Skin epidermis (tissue), 12 donors: Measurements from ENCODE around the gene CARS2.
"Not testable (repeated sequence)": the region's sequence is repeated elsewhere in the genome, so short reads cannot be mapped to it uniquely, and the experiment has no call there.

ENCODE experiments used
- H3K27ac ChIP-seq, 21 experiments: fragments of 200-600 bp; sonication (generic) in 11 of 21; one replicate each; pipeline ENCODE4 v1.5.0; 2020; ENCODE audit warnings: mild to moderate bottlenecking in 3 of 21, inconsistent platforms in 2 of 21, moderate library complexity in 2 of 21
- H3K4me3 ChIP-seq, 7 experiments: fragments of 200-600 bp; sonication (generic) in 2 of 7; one replicate each; pipeline ENCODE4 v1.5.0; 2020; ENCODE audit warnings: inconsistent platforms in 2 of 7, mild to moderate bottlenecking in 2 of 7, moderate library complexity in 1 of 7

The CARS2 gene

GRCh38 chr13:110712081-110712848 lies 6.3 kb upstream of the CARS2 start:
- H3K4me3 ChIP-seq: peak overlapping the region; percentile 70 to 99 (median 93)

GRCh38 chr13:110706570-110707372 lies 855 bp upstream of the CARS2 start:
- Histone ChIP-seq H3K4me3 (peak overlapping the region; percentile 62 to 85 (median 71)), H3K27ac (peak overlapping the region in 18 of 21 experiments; percentile 36 to 92 (median 86))

More at GRCh38 chr13:110712081-110712848, 6.3 kb upstream of the CARS2 start:
- H3K27ac ChIP-seq: peak overlapping the region; percentile 79 to 100 (median 98)

- peak overlapping the region; percentile 62 to 85 (median 71) for H3K4me3 ChIP-seq
- H3K27ac ChIP-seq: peak overlapping the region; percentile 69 to 92 (median 86)
Measured at GRCh38 chr13:110705356-110705825, 525 bp downstream of the CARS2 start.

DNA sequence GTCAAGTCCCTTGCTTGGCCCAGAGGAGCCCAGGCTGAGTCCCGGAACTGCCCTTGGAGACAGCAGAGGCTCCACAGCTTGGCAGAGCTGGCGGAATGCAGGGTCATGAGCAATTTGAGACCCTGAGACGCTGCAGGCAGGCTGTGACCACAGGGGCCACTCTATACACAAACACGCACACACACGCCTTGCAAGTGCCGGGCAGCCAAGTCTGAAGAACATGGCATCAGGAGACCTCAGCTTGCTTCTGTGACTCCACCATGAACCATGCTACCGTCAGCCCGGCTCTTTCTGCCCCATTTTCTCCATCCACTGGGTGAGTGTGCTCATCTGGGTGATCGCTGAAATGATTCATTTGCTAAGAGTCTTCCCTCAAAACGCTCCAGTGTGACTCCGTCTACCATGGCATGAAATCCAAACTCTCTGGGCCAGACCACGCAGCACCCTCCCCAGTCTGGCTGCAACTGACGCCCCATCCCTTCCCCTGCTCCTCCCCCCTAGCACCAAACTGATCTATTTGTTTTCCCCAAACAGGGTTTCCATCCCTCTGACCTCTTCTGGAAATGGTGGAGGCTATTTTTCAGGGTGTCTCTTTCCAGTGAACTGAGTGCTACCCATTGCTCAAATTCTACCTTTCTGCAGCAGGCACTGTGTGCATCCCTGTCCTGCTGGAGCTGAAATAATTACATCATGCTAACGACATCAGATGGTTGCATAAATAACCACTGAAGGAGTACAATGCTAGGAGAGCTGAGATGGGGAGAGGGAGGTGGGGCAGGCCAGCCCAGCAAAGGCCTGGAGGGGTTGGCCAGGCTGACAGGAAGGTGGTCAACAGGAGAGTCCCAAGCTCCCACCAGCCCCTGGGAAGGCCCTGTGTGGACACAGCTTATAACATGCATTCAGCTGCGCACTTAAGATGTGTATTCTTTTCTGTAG lies 3.1 kb downstream of the CARS2 start:
- Histone ChIP-seq H3K27ac (no peak overlapping the region), H3K4me3 (no peak overlapping the region)

DNA sequence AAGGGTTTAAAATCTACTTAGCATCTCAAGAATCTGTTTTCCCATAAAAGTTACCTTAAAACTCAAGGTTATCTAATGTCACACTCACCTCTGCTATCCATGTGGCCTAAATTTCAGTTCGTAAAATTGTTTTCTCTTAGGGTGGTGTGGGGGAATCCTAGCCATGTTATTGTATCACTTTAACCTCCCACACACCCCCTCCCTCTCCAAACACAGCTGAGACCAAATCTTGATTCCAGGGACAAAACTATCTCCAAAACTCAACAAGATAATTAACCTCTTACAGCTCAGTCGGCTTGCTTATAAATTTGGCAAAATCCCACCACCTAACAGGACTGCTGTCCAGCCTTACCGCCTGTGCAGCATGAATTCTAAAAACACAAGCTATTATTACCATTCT lies 3.8 kb downstream of the CARS2 start:
- H3K27ac ChIP-seq: no peak overlapping the region
- H3K4me3 ChIP-seq: no peak overlapping the region

DNA sequence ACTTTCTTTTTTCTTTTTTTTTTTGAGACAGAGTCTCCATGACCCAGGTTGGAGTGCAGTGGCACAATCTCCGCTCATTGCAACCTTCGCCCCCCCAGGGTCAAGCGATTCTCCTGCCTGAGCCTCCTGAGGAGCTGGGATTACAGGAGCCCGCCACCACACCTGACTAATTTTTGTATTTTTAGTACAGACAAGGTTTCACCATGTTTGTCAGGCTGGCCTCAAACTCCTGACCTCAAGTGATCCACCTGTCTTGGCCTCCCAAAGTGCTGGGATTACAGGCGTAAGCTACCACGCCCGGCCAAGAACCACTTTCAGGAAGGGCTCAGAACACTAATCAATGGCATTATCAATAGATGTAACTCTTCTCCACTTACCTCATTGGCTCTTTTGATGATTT lies 4.9 kb downstream of the CARS2 start:
- not testable (repeated sequence) for H3K27ac ChIP-seq, H3K4me3 ChIP-seq

GRCh38 chr13:110700641-110701040 lies 5.3 kb downstream of the CARS2 start:
- Histone ChIP-seq H3K27ac (no peak overlapping the region), H3K4me3 (no peak overlapping the region)

- H3K4me3 ChIP-seq: no peak overlapping the region
- no peak overlapping the region for H3K27ac ChIP-seq
Measured at GRCh38 chr13:110700186-110700585, 5.7 kb downstream of the CARS2 start.

GRCh38 chr13:110699148-110700145 lies 6.5 kb downstream of the CARS2 start:
- H3K27ac ChIP-seq: no peak overlapping the region
- H3K4me3 ChIP-seq: no peak overlapping the region

DNA sequence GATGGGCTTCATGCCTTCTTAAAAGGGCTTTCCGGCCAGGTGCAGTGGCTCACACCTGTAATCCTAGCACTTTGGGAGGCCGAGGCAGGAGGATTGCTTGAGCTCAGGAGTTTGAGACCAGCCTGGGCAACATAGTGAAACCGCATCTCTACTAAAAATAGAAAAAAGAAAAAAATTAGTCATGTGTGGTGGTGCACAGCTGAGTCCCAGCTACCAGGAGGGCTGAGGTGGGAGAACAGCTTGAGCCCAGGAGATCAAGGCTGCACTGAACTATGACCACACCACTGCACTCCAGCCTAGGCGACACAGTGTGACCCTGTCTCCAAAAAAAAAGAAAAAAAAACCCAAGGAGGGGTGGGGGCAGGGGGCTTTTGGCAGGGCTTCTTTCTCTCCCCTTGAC lies 7.2 kb downstream of the CARS2 start:
- Histone ChIP-seq H3K27ac (no peak overlapping the region), H3K4me3 (no peak overlapping the region)

GRCh38 chr13:110697842-110698241 lies 8.1 kb downstream of the CARS2 start:
- Histone ChIP-seq H3K27ac (no peak overlapping the region), H3K4me3 (no peak overlapping the region)

- no peak overlapping the region for H3K27ac ChIP-seq
- no peak overlapping the region for H3K4me3 ChIP-seq
Measured at GRCh38 chr13:110696776-110697175, 9.1 kb downstream of the CARS2 start.

DNA sequence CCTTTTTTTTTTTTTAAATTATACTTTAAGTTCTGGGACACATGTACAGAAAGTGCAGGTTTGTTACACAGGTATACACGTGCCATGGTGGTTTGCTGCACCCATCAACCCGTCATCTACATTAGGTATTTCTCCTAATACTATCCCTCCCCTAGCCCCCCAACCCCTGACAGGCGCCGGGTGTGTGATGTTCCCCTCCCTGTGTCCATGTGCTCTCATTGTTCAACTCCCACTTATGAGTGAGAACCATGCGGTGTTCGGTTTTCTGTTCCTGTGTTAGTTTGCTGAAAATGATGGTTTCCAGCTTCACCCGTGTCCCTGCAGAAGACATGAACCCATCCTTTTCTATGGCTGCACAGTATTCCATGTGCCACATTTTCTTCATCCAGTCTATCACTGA lies 10.1 kb downstream of the CARS2 start:
- not testable (repeated sequence) for H3K27ac ChIP-seq, H3K4me3 ChIP-seq

DNA sequence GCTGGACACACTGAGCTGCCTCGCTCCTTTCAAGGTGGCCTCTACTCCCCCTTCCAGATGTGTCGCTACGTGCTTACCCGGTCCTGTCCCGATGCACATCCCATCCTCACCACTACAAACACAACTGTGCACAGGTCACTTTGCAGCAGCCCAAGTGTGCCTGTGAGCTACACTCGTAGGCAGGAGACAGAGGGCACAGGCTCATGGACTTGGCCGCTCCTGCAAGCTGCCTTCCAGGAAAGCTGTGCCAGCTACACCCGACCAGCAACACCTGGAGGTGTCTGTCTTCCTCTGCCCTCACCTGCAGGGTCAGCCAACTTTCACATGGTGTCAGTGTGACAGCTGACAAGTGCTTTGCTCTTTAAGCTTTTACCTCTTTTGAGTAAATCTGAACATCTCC lies 15.4 kb downstream of the CARS2 start:
- Histone ChIP-seq H3K27ac (no peak overlapping the region), H3K4me3 (no peak overlapping the region)

DNA sequence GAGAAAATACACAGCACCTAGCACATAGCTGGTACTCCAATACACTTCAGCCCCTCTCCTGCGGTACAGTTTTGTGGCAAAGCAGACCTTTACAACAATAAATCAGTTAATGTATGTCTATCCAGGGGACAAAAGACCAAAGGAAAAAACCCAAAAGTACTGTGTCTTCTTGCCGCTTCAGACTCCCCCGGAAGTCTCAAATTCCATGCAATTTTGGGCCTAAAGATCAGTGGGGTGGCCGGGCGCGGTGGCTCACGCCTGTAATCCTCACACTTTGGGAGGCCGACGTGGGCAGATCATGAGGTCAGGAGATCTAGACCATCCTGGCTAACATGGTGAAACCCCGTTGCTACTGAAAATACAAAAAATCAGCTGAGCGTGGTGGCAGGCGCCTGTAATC lies 16.2 kb downstream of the CARS2 start:
- Histone ChIP-seq H3K4me3 (no peak overlapping the region), H3K27ac (no peak overlapping the region)

GRCh38 chr13:110689041-110689440 lies 16.9 kb downstream of the CARS2 start:
- Histone ChIP-seq H3K27ac (no peak overlapping the region), H3K4me3 (no peak overlapping the region)

GRCh38 chr13:110687736-110688135 lies 18.2 kb downstream of the CARS2 start:
- Histone ChIP-seq H3K4me3 (no peak overlapping the region), H3K27ac (no peak overlapping the region)

- Histone ChIP-seq H3K27ac (no peak overlapping the region), H3K4me3 (no peak overlapping the region)
Measured at GRCh38 chr13:110685305-110686020, 20.5 kb downstream of the CARS2 start.
